HG03135 (cell line): ENCODE measurements around the gene CEP192.
"Not testable (repeated sequence)": the region's sequence is repeated elsewhere in the genome, so short reads cannot be mapped to it uniquely, and the experiment has no call there.

ENCODE experiments used
- ATAC-seq: cut with Tn5 transposase; IDR thresholded peaks from one replicate; pipeline ENCODE4 v1.9.1; 2021; ENCODE audit warnings: mild to moderate bottlenecking, moderate library complexity; ENCODE audit not compliant: unreplicated experiment

CEP192 gene

GRCh38 chr18:12991821-12992179, 638 bp downstream of the CEP192 start:
- no peak for ATAC-seq

GRCh38 chr18:12993439-12993838, 2.3 kb downstream of the CEP192 start:
- ATAC-seq: no peak

GRCh38 chr18:12995424-12995823, 4.3 kb downstream of the CEP192 start:
- no peak for ATAC-seq

- no peak for ATAC-seq
These were observed 4.9 kb downstream of the CEP192 start for GRCh38 chr18:12995952-12996477.

GRCh38 chr18:12996661-12997292, 5.6 kb downstream of the CEP192 start:
- no peak for ATAC-seq

- ATAC-seq: not testable (repeated sequence)
These were observed 6.2 kb downstream of the CEP192 start for GRCh38 chr18:12997330-12997729.

- ATAC-seq: no peak
These were observed 7.3 kb downstream of the CEP192 start for GRCh38 chr18:12998332-12999060.

GRCh38 chr18:13003466-13003896, 12.3 kb downstream of the CEP192 start:
- ATAC-seq: no peak

- ATAC-seq: no peak
These were observed 13.2 kb downstream of the CEP192 start for GRCh38 chr18:13004396-13004795.

GRCh38 chr18:13005289-13005688, 14.1 kb downstream of the CEP192 start:
- no peak for ATAC-seq

- no peak for ATAC-seq
These were observed 15.5 kb downstream of the CEP192 start for GRCh38 chr18:13006531-13007247.

GRCh38 chr18:13007248-13007560, 16.0 kb downstream of the CEP192 start:
- ATAC-seq: no peak

GRCh38 chr18:13011719-13012118, 20.6 kb downstream of the CEP192 start:
- ATAC-seq: no peak

- ATAC-seq: no peak
These were observed 23.1 kb downstream of the CEP192 start for GRCh38 chr18:13014232-13014631.

GRCh38 chr18:13014818-13015217, 23.7 kb downstream of the CEP192 start:
- ATAC-seq: no peak

- no peak for ATAC-seq
These were observed 26.2 kb downstream of the CEP192 start for GRCh38 chr18:13017247-13017875.

GRCh38 chr18:13018374-13018773, 27.2 kb downstream of the CEP192 start:
- ATAC-seq: no peak

GRCh38 chr18:13019301-13019700, 28.1 kb downstream of the CEP192 start:
- ATAC-seq: no peak

GRCh38 chr18:13022644-13023043, 31.5 kb downstream of the CEP192 start:
- no peak for ATAC-seq

GRCh38 chr18:13025233-13025632, 34.1 kb downstream of the CEP192 start:
- ATAC-seq: no peak

- no peak for ATAC-seq
These were observed 35.6 kb downstream of the CEP192 start for GRCh38 chr18:13026583-13027270.
